Astrocyte of the spinal cord (primary cell): ENCODE results near the gene NDRG3.

Source experiments
- DNase-seq: peaks from one replicate; pipeline ENCODE4 v3.0.0; 2011; ENCODE audit warnings: low read depth, low spot score
- H3K4me3 ChIP-seq: 2 replicates; pipeline ENCODE4 v1.5.1; 2011; ENCODE audit warnings: low read depth, mild to moderate bottlenecking, low read length, moderate library complexity
- CTCF ChIP-seq: IDR thresholded peaks from 2 replicates; pipeline ENCODE4 v1.5.1; 2012; ENCODE audit warnings: low read depth, mild to moderate bottlenecking, low read length, inconsistent platforms
- in situ Hi-C: cut with HindIII; loops from 2 replicates; pipeline ENCODE4 v1.10.0; 2017; ENCODE audit warnings: low sequenced_read_pairs

Gene NDRG3

GRCh38 chr20:36634342-36634741 is 111.5 kb downstream of the NDRG3 start:
- TF ChIP-seq CTCF, result no peak
- no peak overlapping the region for H3K4me3 ChIP-seq
- in situ Hi-C loops, result no loop called here
- no peak for DNase-seq

DNA sequence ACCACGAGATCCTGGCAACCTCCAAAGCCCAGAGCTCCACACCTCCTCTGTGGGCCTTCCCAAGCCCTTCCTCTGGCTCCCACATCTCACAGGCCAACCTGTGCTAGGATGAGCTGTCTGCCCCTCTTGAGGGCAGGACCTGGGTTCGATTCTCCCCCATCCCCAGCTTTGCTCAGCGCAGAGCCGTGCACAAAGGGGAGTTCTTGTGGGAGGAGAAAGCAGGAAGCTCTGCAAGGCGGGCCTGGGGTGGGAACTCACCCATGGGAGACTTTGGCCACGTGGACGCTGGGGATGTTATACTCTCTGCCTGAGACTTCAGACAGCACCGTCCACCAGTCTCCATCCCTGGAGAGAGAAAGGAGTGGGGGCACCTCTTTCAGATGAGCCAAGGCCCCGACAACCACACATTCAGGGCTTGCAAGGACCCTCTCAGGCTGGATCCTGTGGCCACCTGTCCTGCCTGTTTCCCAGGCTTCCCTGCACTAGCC is 112.6 kb downstream of the NDRG3 start:
- DNase-seq, result no peak
- TF ChIP-seq CTCF, result no peak
- in situ Hi-C loops, result no loop called here
- H3K4me3 ChIP-seq, result no peak overlapping the region

GRCh38 chr20:36632487-36633284 is 113.2 kb downstream of the NDRG3 start:
- in situ Hi-C loops, result no loop called here
- DNase-seq, result no peak
- TF ChIP-seq CTCF, result no peak
- no peak overlapping the region for H3K4me3 ChIP-seq

- DNase-seq, result no peak
- in situ Hi-C loops, result no loop called here
- no peak overlapping the region for H3K4me3 ChIP-seq
- no peak for TF ChIP-seq CTCF
Observed at GRCh38 chr20:36632147-36632486, 113.8 kb downstream of the NDRG3 start.

GRCh38 chr20:36631646-36632045 is 114.2 kb downstream of the NDRG3 start:
- no peak for TF ChIP-seq CTCF
- no peak for DNase-seq
- no peak overlapping the region for H3K4me3 ChIP-seq
- in situ Hi-C loops, result no loop called here

DNA sequence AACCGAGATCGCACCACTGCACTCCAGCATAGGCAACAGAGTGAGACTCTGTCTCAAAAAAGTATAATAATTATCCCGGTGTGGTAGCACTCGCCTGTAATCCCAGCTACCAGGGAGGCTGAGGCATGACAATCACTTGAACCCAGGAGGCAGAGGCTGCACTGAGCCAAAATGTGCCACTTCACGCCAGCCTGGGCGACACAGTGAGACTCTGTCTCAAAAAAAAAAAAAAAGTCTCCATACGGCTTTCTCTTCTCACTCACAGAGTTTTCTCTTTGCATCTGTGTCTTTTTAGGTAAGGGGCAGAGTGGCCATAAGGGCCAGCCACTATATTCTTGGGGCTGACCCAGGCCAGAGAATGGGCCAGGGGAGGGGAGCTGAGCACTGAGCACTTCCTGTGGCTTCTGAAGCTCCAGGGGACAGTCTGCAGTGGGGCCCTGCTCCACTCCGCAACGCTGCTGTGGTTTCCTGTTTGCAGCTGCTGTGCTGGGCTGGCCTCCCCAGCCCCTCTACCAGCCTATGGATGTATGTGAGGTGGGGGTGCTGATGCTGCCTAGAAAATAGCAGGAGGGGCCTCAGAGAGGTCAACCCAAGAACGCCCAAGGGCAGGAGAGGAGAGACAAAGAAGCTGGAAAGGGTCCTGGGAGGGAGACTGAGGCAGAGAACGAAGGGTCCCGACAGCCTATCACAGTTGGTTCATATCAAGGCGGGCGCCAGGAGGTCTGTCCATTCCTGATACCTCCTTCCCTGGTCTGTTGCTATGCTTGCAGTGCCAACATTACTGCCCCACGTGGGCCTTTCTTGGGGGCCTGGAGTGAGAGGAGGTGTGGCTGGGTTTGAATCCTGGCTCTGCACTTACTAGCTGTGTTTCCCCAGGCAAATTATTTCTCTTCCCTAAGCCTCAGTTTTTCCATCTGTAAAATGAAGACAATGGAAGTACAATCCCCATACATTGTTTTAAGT is 115.9 kb downstream of the NDRG3 start:
- TF ChIP-seq CTCF, result no peak
- no peak overlapping the region for H3K4me3 ChIP-seq
- in situ Hi-C loops, result no loop called here
- no peak for DNase-seq
